HG02759 (cell line): Measurements from ENCODE around the gene ZNF532.
"Not testable (repeated sequence)": the region's sequence is repeated elsewhere in the genome, so short reads cannot be mapped to it uniquely, and the experiment has no call there.

Experiments
- ATAC-seq: cut with Tn5 transposase; IDR thresholded peaks from one replicate; pipeline ENCODE4 v1.9.1; 2021; ENCODE audit warnings: mild to moderate bottlenecking, moderate library complexity; ENCODE audit not compliant: unreplicated experiment

Gene ZNF532

GRCh38 chr18:58864146-58865032, at the start of gene ZNF532:
Gene ZNF532 (plus strand): TSS chr18:58864877. CDS start in a region left out here.
- no peak for ATAC-seq

GRCh38 chr18:58819051-58819450, 45.6 kb upstream of the ZNF532 start:
- no peak for ATAC-seq

- ATAC-seq: no peak
Observed at GRCh38 chr18:58820251-58820650, 44.4 kb upstream of the ZNF532 start.

GRCh38 chr18:58822944-58823343, 41.7 kb upstream of the ZNF532 start:
- no peak for ATAC-seq

- no peak for ATAC-seq
Observed at GRCh38 chr18:58823412-58823811, 41.3 kb upstream of the ZNF532 start.

- ATAC-seq: not testable (repeated sequence)
Observed at GRCh38 chr18:58826926-58827325, 37.8 kb upstream of the ZNF532 start.

GRCh38 chr18:58827428-58827827, 37.2 kb upstream of the ZNF532 start:
- no peak for ATAC-seq

GRCh38 chr18:58827886-58828285, 36.8 kb upstream of the ZNF532 start:
- ATAC-seq: no peak

- ATAC-seq: no peak
Observed at GRCh38 chr18:58828399-58829121, 36.1 kb upstream of the ZNF532 start.

GRCh38 chr18:58829263-58829662, 35.4 kb upstream of the ZNF532 start:
- ATAC-seq: no peak

- not testable (repeated sequence) for ATAC-seq
Observed at GRCh38 chr18:58829886-58830285, 34.8 kb upstream of the ZNF532 start.

- no peak for ATAC-seq
Observed at GRCh38 chr18:58831606-58832005, 33.1 kb upstream of the ZNF532 start.

GRCh38 chr18:58838165-58838860, 26.4 kb upstream of the ZNF532 start:
- no peak for ATAC-seq

- no peak for ATAC-seq
Observed at GRCh38 chr18:58838946-58839345, 25.7 kb upstream of the ZNF532 start.

GRCh38 chr18:58842978-58843687, 21.5 kb upstream of the ZNF532 start:
- ATAC-seq: no peak

- ATAC-seq: no peak
Observed at GRCh38 chr18:58843688-58844035, 21.0 kb upstream of the ZNF532 start.

GRCh38 chr18:58844871-58845270, 19.8 kb upstream of the ZNF532 start:
- ATAC-seq: no peak

- no peak for ATAC-seq
Observed at GRCh38 chr18:58845928-58846724, 18.6 kb upstream of the ZNF532 start.

- no peak for ATAC-seq
Observed at GRCh38 chr18:58847383-58848071, 17.1 kb upstream of the ZNF532 start.
